22Rv1 (cell line): ENCODE results near the gene ZSWIM9.

Source experiments
- CTCF ChIP-seq: fragments of 450-650 bp; IDR thresholded peaks from 2 replicates; pipeline ENCODE4 v1.5.1; 2017; ENCODE audit warnings: mild to moderate bottlenecking
- ZFX ChIP-seq: fragments of 450-650 bp; IDR thresholded peaks from 2 replicates; pipeline ENCODE4 v1.6.1; 2017; ENCODE audit warnings: antibody characterized with exemption, borderline replicate concordance

GRCh38 chr19:48246101-48246500 lies 75.6 kb downstream of the ZSWIM9 start:
- TF ChIP-seq CTCF (no peak), ZFX (no peak)
